ENCODE results near the gene PLA2G2F. TPM values are rescaled to one million over a fixed set of nuclear protein-coding genes. Genes with fewer than 3 reads are reported as not detected.

PLA2G2F gene
- total and polyA plus RNA-seq, 9 donors, result 0.02 to 0.30 (median 0.11) TPM; not detected in 5

DNA sequence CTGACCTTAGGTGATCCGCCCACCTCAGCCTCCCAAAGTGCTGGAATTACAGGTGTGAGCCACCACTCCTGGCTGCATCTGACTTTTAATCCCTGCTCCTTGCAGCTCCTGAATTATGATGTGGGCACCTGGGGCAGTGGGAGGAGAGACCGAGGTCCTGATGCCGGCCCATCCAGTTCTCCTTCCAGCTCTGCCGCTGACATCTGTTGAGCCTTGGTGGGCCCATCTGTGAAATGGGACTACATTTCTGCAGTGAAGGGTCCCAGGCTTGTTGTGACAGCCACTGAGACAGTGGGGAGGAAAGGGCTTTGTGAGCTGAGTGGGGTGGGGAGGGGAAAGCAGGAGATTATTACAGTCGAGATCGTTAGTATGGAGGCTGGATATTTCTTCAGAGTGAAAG, 11.8 kb downstream of the PLA2G2F start:
- WGBS, 3 donors, result 86 to 89% (median 87%) methylated on average over 6 of the region's 6 CpGs
- DNase-seq, result peak in 1 of 5 donors; percentile 20
- no peaks in the 10 kb centered on the region for H3K9me3 ChIP-seq
- no peaks in the 10 kb centered on the region for H3K27me3 ChIP-seq
- no peak overlapping the region for H3K4me3 ChIP-seq
- no peak overlapping the region for H3K27ac ChIP-seq
- H3K4me1 ChIP-seq (ENCODE audit: insufficient read depth), result peaks cover 3% of the 10 kb centered on the region
- intact Hi-C loops (cut with DNase I), result loop anchor here in 2 of 4 donors (5.0 kb wide), 3 partner anchors 54 to 234 kb away; no protein-coding TSS in a partner anchor
- H3K36me3 ChIP-seq, result no peaks in the 10 kb centered on the region
- TF ChIP-seq POLR2A (IDR thresholded peaks at IDR 0.05) (no peak), EP300 (IDR thresholded peaks at IDR 0.05) (no peak)
- TF ChIP-seq, protein P1, sequence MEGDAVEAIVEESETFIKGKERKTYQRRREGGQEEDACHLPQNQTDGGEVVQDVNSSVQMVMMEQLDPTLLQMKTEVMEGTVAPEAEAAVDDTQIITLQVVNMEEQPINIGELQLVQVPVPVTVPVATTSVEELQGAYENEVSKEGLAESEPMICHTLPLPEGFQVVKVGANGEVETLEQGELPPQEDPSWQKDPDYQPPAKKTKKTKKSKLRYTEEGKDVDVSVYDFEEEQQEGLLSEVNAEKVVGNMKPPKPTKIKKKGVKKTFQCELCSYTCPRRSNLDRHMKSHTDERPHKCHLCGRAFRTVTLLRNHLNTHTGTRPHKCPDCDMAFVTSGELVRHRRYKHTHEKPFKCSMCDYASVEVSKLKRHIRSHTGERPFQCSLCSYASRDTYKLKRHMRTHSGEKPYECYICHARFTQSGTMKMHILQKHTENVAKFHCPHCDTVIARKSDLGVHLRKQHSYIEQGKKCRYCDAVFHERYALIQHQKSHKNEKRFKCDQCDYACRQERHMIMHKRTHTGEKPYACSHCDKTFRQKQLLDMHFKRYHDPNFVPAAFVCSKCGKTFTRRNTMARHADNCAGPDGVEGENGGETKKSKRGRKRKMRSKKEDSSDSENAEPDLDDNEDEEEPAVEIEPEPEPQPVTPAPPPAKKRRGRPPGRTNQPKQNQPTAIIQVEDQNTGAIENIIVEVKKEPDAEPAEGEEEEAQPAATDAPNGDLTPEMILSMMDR (IDR thresholded peaks at IDR 0.05), result no peak

DNA sequence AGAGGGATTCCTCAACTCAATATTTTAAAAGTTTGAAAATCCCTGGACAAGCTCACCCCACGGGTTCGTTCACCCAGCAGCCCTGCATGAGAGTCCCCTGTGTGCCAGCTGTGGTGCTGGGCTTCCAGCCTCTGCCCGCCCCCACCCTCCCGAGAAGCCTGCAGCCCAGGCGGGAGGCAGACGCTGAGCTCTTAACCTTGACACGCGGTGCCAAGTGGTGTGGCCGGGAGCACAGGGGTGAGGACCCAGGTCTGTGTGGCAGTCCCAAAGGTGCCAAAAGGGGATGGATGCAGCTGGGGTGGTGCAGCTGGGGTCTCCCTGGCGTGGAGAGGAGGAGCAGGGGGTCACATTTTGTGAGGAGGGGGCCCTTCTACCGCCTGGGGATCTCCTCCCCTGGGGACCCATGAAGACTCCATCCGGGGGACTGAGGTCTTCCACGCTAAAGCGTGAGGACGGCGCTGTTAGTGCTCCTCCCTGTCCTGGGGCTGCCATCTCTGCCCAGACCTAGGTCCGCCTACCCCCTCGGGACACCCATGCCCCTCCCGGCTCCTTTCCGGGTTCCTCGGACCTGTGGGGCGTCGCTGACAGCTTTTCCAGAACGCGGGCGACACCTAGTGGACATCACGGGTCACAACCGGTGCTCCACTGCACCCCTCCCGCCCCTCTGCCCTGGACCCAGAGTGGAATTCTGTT, 12.9 kb downstream of the PLA2G2F start:
- WGBS, 3 donors, result 2 to 5% (median 3%) methylated on average over 24 to 29 of the region's 29 CpGs

DNA sequence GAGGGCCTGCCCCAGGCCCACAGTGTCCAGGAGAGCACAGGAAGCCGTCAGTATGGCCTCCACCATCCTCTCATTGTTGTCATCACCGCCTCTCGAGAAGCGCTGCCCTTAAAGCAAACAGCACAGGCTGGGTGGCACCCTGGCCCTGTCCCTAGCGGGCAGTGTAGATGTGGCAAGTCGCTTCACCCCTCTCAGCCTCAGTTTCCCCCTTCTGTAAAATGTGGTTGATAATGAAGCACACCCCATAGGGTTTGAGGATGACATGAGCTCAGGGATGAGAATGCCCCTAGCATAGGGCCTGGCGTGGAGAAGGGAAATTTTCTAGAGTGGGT, 13.4 kb downstream of the PLA2G2F start:
- Histone ChIP-seq H3K9me3 (no peaks in the 10 kb centered on the region), H3K27ac (no peak overlapping the region), H3K27me3 (no peaks in the 10 kb centered on the region), H3K36me3 (no peaks in the 10 kb centered on the region), H3K4me1 (ENCODE audit: insufficient read depth) (peaks cover 3% of the 10 kb centered on the region), H3K4me3 (no peak overlapping the region)
- TF ChIP-seq, protein P1 (IDR thresholded peaks at IDR 0.05), result no peak
- TF ChIP-seq POLR2A (IDR thresholded peaks at IDR 0.05) (no peak), EP300 (IDR thresholded peaks at IDR 0.05) (no peak)
- no peak for DNase-seq
- intact Hi-C loops (cut with DNase I), result loop anchor here in 3 of 4 donors (1.0 to 5.0 kb wide), 6 partner anchors 55 to 235 kb away; no protein-coding TSS in a partner anchor
- WGBS, 3 donors, result 57 to 72% (median 57%) methylated on average over 7 of the region's 7 CpGs

More for the DNA sequence above, 12.9 kb downstream of the PLA2G2F start:
- DNase-seq, result peak; percentile 85 to 94 (median 90)
- Histone ChIP-seq H3K27me3 (no peaks in the 10 kb centered on the region), H3K4me3 (peak overlapping the region; percentile 17), H3K9me3 (no peaks in the 10 kb centered on the region), H3K36me3 (no peaks in the 10 kb centered on the region), H3K27ac (peak overlapping the region in 1 of 2 donors; percentile 43), H3K4me1 (ENCODE audit: insufficient read depth) (peaks cover 3% of the 10 kb centered on the region)
- intact Hi-C loops (cut with DNase I), result loop anchor here in 3 of 4 donors (1.0 to 5.0 kb wide), 6 partner anchors 55 to 235 kb away; no protein-coding TSS in a partner anchor
- no peak for TF ChIP-seq POLR2A (IDR thresholded peaks at IDR 0.05)
- TF ChIP-seq, protein P1 (IDR thresholded peaks at IDR 0.05), result peak; percentile 84 to 99 (median 97)

DNA sequence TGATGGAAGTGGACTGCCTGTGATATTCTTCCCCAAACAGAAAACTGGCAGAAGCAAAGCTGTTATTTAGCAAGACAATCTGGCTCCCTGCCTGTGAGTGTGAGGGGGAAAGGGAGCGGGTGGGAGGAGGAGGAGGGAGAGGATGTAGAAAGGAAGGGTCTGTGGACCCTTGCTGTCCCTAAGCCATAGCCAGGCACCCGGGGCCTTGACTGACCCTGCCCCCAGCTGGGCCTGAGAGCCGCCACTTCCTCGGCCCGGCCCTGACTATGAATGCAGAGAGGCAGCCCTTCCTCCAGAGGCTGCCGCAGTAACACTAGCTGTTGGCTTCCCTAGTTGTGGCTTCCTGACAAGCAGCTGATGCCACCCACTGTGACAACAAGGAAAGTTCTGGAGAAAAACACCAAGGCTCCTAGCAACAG, 13.9 kb downstream of the PLA2G2F start:
- DNase-seq, result no peak
- Histone ChIP-seq H3K27ac (no peak overlapping the region), H3K4me3 (no peak overlapping the region), H3K27me3 (no peaks in the 10 kb centered on the region), H3K9me3 (no peaks in the 10 kb centered on the region), H3K36me3 (no peaks in the 10 kb centered on the region), H3K4me1 (ENCODE audit: insufficient read depth) (peaks cover 3% of the 10 kb centered on the region)
- WGBS, 3 donors, result 72 to 78% (median 72%) methylated on average over 6 of the region's 6 CpGs
- TF ChIP-seq EP300 (IDR thresholded peaks at IDR 0.05) (no peak), POLR2A (IDR thresholded peaks at IDR 0.05) (no peak)
- TF ChIP-seq, protein P1 (IDR thresholded peaks at IDR 0.05), result no peak
- intact Hi-C loops (cut with DNase I), result loop anchor here in 3 of 4 donors (1.0 to 5.0 kb wide), 6 partner anchors 56 to 236 kb away; no protein-coding TSS in a partner anchor
